Left ventricle myocardium superior (tissue), 1 donor: ENCODE results near the gene TCFL5. TPM values are rescaled to one million over a fixed set of nuclear protein-coding genes. Genes with fewer than 3 reads are reported as not detected.

ENCODE experiments used
- ATAC-seq: fragments of 200-7000 bp; cut with Tn5 transposase; one replicate; pipeline ENCODE4 v1.9.1; 2020; ENCODE audit warnings: mild to moderate bottlenecking, moderate library complexity
- DNase-seq: peaks from one replicate; pipeline ENCODE4 v3.0.0-alpha.2; 2020
- intact Hi-C: fragments of 100-400 bp; cut with micrococcal nuclease; formaldehyde crosslinking; loops from one replicate; pipeline ENCODE4 v1.11.0; 2022
- total RNA-seq: library from RNA; stranded (reverse); fragmentation: NEBNext Ultra II Directional; extraction: Animal tissue kit (Norgen Biotek cat#: 25700); gene quantifications from one replicate; pipeline ENCODE4 v1.2.1, GENCODE V29; 2021
- donor health status: DM: no; HTN: yes; CAD: no; lungs with severe emphysema.

Gene TCFL5
- total RNA-seq, 1 donor from 2014 or later, result 6.1 TPM

DNA sequence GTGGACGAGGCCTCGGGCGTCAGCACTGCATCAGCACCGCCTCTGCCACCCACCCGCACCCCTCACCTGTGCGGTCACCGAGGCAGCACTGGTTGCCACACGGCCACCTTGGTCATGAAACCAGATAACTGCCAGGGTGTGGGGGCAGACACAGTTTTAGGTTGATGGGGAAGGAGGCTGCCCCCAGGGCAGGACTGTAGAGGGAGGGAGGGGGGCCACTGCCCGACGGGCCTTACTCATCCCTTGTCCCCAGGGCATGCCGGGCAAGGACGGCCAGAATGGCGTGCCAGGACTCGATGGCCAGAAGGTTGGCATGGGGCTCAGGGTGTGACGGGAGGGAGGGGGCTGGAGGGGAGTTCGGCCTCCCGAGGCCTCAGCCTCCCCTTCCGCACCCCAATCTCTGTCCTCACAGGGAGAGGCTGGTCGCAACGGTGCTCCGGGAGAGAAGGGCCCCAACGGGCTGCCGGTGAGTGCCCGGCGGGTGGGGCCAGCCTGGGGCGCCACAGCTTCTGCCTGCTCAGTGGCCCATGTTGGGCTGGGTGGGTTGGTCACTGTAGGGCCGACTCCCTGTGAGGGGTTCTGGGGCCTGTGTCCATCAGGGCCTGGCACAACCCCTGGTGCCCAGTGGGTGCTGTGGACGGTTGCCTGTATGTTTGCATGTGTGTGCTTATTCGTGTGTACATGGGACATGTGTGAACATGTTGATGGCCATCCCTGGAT is 33.0 kb downstream of the TCFL5 start:
- ATAC-seq (no peak), DNase-seq (peak; percentile 18)
- intact Hi-C loops, result no loop called here

DNA sequence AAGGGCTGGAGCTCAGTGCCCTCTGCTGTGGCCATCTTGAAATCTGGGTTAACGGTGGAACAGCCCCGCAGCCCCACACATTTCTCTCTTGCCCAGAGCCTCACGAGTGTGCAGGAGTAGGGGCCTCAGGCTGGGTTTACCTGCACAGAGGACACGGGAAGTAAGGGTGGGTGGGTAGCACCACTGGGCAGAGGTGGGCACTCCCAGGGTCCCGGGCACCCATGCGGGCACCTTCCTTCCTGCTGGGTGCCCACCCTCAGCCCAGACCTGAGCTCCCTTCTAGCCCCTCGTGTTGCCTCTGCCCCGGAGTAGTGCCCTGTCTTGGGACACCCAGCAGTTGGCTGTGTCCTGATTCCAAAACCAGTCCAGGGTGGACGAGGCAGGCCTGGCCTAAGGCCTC is 33.6 kb downstream of the TCFL5 start:
- DNase-seq (no peak), ATAC-seq (no peak)
- intact Hi-C loops, result no loop called here

DNA sequence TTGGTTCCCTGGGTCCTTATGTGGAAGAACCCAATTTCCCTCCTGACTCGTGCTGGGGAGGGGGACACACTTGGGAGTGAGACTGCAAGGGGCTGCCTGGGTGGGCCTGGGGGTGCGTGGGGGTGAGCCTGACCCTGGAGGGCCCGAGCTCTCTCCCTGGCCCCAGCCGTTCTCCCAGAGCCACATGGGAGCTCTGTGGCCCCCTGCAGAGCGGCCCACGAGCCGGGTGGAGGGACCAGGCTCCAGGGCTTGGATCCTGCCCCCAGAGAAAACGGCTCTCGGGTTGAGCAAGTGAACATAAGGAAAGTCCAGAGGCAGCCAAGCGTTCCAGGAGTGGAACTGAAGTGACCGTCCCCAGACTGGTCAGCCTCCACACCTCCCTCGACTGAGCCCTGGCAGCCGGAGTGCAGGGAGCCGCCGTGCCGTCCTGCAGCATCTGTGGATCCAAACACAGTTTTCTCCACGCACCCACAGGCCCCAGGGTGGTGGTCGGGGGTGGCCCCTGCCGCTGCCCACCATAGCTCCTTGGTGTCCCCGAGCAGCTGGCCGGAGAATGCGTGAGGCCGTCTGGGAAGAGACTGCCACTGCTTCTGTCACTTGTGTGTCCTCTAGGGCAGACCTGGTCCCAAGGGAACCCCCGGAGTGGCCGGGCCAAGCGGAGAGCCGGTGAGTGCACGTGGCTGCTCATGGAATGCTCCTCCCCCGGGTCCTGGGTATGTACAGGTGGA is 34.1 kb downstream of the TCFL5 start:
- intact Hi-C loops, result no loop called here
- DNase-seq, result no peak
- ATAC-seq, result no peak

DNA sequence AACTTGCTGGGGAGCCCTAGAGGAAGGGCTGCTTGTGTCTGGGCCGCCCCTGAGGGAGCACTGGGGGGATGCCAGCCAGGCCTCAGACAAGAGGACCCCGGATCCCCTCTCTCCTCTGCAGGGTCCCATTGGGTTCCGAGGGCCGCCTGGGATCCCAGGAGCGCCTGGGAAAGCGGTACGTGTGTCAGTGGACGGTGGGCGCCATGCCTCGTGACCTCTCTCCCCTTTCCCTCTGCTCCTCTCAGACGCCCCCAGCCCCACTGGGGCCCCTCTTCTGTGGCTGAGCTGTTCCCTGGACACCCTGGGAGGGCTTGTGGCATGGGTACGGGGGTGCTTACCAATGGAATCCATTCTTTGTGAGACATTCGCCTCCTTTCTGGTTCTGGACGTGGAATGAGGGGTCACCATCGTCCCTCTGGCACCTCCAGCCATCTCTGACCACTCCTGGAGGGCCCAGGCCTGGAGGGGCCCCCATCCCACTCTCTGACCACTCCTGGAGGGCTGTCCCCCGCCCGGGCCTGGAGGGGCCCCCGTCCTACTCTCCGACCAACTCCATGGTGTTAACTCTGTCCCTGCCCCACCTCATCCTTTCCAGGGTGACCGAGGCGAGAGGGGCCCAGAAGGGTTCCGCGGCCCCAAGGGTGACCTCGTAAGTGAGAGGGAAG is 34.8 kb downstream of the TCFL5 start:
- no peak for DNase-seq
- no peak for ATAC-seq
- intact Hi-C loops, result no loop called here

DNA sequence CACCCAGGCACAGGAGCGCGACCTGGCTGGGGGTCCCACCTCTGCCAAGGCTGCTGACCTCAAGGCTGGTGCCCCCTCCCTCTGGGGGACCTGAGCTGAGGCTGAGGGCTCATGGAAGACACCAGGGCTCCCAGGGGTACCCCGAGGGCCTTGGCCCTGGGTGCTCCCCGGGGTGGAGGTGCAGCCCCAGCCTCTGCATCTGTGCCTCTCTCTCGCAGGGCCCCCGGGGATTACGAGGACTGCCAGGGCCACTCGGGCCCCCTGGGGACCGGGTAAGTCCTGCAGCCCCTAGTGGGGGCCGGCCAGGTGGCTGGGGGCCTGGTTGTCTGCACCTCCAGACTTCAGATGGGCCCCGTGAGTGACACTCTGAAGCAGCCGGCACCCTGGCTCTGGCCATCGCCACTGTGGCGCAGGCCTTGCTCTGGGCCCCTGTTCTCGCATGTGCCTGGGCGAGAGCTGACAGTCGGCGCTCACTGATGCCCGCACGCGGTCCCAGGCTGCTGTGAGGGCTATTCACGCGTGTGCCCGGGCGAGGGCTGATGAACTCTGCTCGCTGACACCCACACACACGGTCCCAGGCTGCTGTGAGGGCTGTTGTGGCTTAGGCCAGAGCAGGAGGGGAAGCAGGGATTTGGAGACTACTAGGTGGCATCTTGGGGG is 35.5 kb downstream of the TCFL5 start:
- DNase-seq (no peak), ATAC-seq (no peak)
- intact Hi-C loops, result no loop called here

DNA sequence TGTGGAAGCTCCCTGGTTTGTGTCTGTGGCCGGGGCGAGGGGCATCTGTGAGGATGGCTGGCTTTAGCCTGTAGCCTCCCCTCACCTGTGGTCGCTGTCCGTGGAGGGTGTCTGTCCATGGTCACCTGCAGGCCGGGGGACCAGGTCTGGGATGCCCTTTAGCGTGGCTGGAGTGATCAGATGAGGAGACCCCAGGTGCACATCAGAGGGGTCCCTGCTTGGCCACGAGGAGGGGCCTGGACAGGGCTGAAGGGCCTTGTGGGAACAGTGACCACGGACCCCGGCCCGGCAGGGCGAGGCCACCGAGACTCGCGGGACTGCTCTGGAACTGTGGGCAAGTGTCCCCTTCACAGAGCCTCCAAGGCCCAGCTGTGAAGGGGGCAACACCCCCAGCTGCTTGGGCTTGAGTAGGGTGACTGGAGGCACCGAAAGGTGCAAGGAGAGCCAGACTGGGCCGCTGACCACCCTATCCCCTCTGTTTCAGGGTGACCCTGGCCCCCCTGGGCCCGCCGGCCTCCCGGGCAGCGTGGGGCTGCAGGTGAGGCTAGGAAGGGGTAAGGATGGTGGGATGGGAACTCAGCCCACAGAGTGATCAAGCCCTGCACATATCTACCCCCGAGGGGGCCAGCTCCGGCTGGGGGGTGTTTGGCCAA is 36.2 kb downstream of the TCFL5 start:
- intact Hi-C loops, result no loop called here
- DNase-seq, result no peak
- no peak for ATAC-seq

DNA sequence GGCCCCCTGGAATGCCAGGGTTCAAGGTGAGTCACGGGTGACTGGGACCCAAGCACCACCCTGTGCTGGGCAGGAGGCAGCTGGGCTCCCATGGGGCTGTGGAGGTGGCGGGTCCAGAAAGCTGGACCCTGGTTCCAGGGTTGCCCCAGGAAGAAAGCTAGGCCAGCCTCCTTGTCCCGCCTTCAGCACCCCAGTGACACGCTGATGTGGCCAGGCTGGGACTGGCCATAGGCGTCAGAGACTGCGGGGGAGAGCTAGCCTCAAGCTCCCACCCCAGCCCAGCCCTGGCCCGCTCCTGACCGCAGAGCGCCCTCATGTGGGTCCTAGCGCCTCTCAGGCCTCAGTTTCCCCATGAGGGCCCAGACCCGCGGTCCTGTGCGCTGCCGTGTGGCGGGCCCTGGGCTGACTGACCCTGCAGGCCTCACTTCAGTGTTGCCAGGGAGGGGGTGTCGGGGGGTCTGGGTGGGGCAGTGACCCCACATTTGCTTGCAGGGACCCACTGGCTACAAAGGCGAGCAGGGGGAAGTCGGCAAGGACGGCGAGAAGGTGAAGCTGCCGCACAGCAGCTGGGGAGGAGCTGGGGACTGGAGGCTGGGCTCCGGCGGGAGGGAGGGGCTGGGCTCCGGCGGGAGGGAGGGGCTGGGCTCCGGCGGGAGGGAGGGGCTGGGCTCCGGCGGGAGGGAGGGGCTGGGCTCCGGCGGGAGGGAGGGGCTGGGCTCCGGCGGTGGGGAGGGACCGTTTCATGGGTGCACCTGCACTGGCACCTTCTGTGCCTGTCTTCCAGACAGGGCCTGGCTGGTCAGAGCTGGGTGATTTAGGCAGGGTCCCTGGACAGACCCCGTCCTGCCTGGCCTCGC is 36.9 kb downstream of the TCFL5 start:
- intact Hi-C loops, result no loop called here
- ATAC-seq, result peak; percentile 61
- no peak for DNase-seq

DNA sequence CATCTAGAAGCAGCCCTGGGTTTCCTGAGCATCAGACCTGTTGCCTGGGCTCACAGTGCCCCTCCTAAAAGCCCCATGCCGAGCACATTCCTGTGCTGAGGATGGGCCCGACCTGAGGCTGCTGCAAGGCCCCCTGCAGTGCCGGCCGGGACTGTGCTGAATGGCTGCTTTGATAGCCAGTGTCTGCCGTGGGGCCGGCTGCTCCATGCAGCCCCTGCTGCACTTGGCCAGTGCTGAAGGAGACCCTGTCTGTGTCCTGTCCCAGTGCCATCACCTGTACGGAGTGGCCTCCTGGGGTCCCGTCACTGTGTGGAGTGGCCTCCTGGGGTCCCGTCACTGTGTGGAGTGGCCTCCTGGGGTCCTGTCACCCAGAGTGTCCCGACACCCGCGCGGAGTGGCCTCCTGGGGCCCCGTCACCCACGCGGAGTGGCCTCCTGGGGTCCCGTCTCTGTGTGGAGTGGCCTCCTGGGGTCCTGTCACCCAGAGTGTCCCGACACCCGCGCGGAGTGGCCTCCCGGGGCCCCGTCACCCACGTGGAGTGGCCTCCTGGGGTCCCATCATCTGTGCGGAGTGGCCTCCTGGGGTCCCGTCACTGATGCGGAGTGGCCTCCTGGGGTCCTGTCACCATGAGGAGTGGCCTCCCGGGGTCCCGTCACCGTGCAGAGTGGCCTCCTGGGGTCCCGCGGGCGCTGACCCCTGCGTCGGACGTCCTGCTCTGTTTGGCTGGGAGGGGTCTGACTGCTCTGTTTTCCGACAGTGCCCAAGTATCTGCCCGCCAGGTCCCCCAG is 37.7 kb downstream of the TCFL5 start:
- DNase-seq (no peak), ATAC-seq (no peak)
- intact Hi-C loops, result no loop called here

DNA sequence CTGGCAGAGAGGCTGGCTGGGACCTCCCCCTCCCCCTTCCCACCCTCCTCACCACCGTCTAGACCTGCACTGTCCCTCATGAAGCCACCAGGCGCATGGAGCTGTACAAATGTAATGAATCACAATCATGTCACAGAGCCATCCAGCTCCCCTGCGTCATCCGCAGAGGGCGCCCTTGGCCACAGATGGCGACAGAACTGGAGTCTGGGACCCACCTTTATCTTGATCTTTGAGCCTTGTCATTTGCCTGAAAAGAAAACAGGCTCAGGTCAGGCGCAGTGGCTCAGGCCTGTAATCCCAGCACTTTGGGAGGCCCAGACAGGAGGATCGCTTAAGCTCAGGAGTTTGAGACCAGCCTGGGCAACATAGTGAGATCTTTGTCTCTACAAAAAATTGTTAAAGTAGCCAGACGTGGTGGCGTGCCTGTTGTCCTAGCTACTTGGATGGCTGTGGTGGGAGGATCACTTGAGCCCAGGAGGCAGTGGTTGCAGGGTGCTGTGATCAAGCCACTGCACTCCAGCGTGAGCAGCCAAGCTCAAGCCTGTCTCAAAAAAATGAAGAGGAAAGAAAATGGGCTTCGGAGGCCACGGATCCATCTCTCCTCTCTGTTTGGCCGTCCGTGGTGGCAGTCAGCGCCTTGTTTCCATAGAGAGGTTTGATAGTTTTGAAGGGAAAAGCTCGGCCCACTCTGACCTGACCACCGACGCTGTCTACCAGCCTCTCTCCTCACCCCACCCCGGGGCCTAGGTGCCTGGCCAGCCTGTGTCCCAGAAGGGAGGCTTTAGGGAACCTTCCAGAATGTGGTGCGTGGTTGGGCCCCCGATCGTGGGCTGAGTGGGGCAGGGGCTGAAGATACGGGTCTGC is 38.6 kb downstream of the TCFL5 start:
- ATAC-seq (no peak), DNase-seq (no peak)
- intact Hi-C loops, result no loop called here

DNA sequence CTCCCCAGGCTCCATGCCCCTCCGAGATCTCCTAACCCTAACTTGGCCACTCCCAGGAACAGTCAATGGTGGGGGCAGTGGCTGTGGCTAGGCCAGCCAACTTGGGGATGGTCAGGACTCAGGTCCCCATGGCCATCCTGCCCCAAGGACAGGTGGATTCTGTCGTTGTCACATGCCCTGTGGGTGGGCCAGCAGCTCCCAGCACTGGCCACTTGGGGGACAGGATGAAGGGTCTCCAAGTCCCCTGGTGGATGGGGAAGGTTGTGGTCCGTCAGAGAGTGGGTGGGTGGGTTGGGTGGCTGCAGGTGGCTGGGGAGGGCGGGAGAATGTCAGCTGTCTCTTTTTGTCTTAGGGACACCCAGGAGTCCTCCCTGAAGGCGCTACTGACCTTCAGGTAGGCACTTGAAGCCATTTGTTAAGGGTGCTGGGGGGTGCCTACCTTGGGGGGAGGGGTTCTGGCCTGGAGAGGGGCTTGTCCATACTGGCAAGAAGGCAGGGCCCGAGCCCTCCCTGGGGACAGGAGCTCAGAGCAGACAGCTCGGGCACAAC is 39.3 kb downstream of the TCFL5 start:
- DNase-seq (no peak), ATAC-seq (no peak)
- intact Hi-C loops, result no loop called here

DNA sequence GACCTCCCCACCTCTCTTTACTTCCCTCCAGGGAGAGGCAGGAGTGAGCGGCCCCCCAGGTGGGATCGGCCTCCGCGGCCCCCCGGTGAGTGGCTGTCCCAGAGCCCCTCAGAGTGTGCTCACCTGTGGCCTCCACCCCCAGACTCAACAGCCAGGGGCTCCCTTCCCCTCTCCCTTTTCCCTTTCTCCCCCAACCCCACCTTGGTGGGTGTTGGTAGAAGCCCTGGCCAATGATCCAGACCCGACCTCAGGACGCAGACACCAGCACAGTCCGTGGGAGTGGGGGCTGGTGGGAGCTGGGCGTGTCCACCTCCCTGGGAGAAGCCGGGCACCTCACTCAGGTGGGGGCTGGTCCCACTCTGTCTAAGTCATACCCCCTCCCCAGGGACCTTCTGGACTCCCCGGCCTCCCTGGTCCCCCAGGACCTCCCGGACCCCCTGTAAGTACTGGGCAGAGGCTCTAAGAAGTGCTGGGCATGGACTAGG is 39.9 kb downstream of the TCFL5 start:
- ATAC-seq (no peak), DNase-seq (no peak)
- intact Hi-C loops, result no loop called here

DNA sequence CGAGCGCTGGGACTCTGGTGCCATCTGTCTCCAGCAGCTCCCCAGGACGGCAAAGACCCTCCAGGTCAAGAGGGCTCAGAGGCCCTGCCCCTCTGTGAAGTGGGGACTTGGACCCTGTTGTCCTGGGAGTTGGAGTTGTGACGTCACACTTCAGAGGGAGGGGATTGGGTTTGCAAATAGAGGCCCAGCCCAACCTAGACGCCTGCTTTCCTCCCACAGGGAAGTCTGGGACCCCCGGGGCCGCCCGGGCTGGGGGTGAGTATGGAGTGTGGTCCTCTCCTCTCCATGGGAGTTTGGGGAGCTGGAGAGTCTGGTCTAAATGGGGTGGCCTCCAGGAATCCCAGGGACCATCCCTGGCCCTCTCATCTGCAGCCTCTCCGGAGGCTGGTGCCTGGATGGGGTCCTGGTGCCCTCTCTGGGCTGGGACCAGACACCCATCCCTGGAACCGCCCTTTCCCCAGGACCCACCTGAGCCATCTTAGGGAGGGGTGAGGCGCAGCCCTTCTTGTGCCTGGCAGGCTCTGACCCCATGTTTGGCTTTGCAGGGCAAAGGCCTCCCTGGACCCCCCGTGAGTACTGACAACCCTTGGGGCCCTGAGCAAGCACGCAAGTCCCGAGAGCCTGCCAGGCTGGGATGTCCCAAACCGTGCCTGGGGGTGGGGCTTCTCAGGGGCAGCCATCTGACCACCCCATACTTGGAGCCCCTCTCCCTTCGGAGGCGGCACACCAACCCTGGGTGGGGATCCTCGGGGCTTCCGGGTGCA is 40.5 kb downstream of the TCFL5 start:
- ATAC-seq, result no peak
- no peak for DNase-seq
- intact Hi-C loops, result no loop called here

DNA sequence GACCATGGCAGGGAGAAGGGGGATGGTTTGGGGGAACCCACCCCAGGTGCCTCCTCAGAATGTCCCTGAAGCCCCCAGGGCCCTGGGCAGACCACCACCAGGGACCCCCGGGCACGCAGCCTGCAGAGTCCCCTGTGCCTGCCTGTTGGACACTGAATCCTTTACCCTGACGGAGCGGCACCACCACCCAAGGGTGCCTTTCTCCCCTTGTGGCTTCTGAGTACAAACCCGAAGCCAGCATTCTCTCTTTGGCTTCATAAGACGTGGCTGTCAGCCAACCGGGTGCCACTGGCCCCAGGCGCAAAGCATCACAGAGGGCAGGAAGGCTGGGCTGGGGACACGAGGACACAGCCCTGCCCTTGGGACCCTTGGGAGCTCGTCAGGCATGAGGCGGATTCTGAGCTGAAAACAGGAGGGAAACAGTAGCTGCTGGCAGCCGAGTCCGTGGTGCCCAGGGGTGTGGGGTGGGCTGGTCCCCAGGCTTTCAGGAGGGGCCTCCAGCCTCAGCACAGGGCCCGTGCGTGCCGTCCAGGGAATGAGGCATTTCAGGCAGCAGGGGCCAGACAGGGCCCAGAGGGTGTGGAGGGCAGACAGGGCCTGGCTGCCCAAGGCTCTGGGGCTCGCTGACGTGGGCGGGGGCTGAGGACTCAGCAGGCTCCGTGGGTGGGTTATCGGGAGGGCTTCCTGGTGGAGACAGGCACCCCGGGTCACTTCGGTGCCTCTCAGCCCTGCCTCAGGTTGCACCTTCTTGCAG is 41.2 kb downstream of the TCFL5 start:
- no peak for ATAC-seq
- intact Hi-C loops, result no loop called here
- DNase-seq, result no peak

DNA sequence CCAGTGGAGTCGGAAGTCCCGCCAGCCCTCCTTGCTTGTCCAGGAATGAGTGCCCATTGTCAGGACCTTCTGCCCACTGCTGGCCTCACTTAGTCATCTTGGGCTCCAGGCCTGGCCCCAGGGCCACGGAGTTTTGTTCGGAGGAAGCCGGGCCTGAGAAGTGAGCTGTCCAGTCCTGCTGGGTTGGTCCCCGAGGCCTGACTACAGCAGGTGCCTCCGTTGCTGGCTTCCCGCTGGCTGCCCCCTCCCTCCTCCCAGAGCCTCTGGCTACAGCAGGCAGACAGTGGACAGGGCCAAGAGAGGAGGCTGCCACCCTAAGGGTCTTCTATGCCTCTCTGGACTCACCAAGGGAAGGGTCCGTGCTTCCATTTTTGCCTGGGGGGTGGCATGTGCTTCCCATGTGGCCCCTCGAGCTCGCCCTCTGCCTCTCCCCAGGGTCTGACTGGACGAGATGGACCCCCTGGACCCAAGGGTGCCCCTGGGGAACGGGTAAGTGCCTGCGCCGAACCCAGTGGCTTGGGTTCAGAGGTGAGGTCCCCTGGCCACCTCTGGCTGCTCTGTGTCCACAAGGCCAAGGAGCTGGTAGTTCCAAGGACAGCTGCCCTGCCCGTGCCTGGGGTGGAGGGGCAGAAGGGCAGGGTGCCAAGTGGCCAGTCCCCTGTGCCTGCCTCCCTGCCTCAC is 42.0 kb downstream of the TCFL5 start:
- intact Hi-C loops, result no loop called here
- ATAC-seq (peak; percentile 44), DNase-seq (peak; percentile 57)
